GM23338 (cell line): ENCODE results near the gene PRSS36. TPM values are rescaled to one million over a fixed set of nuclear protein-coding genes. Genes with fewer than 3 reads are reported as not detected.

ENCODE experiments used
- ATAC-seq: fragments of 200-7000 bp; cut with Tn5 transposase; 3 replicates; pipeline ENCODE4 v1.9.1; 2020
- DNase-seq: peaks from one replicate; pipeline ENCODE4 v3.0.0-alpha.2; 2015; ENCODE audit warnings: low spot score
- H2AFZ ChIP-seq: fragments of 200-600 bp; sonication (generic); 2 replicates; pipeline ENCODE4 v1.8.0; 2016; ENCODE audit warnings: antibody characterized with exemption, mild to moderate bottlenecking, moderate library complexity
- H3F3A ChIP-seq: fragments of 200-600 bp; sonication (generic); replicated peaks from 2 replicates; pipeline ENCODE4 v1.8.0; 2017; ENCODE audit warnings: antibody characterized with exemption, mixed run types, low read depth
- H3K27ac ChIP-seq: fragments of 200-600 bp; sonication (generic); 2 replicates; pipeline ENCODE4 v1.6.1; 2016; ENCODE audit warnings: low read depth
- H3K27me3 ChIP-seq: fragments of 200-600 bp; sonication (generic); 2 replicates; pipeline ENCODE4 v1.8.0; 2016; ENCODE audit warnings: mild to moderate bottlenecking, mixed run types, moderate library complexity; ENCODE audit not compliant: insufficient read depth
- H3K36me3 ChIP-seq: fragments of 200-600 bp; sonication (generic); 2 replicates; pipeline ENCODE4 v1.8.0; 2016; ENCODE audit warnings: mild to moderate bottlenecking; ENCODE audit not compliant: insufficient read depth
- H3K4me1 ChIP-seq: fragments of 200-600 bp; sonication (generic); 2 replicates; pipeline ENCODE4 v1.8.0; 2016; ENCODE audit warnings: mild to moderate bottlenecking, moderate library complexity; ENCODE audit not compliant: insufficient read depth
- H3K4me2 ChIP-seq: fragments of 200-600 bp; sonication (generic); 2 replicates; pipeline ENCODE4 v1.7.1; 2017; ENCODE audit warnings: mixed run types
- H3K4me3 ChIP-seq: fragments of 200-600 bp; sonication (generic); 2 replicates; pipeline ENCODE4 v1.6.1; 2016; ENCODE audit warnings: mixed run types
- H3K79me2 ChIP-seq: fragments of 200-600 bp; sonication (generic); replicated peaks from 2 replicates; pipeline ENCODE4 v1.8.0; 2017; ENCODE audit warnings: mild to moderate bottlenecking; ENCODE audit not compliant: insufficient read depth
- H3K9me2 ChIP-seq: fragments of 200-600 bp; sonication (generic); 2 replicates; pipeline ENCODE4 v1.8.0; 2017; ENCODE audit not compliant: insufficient read depth
- H4K20me1 ChIP-seq: fragments of 200-600 bp; sonication (generic); replicated peaks from 2 replicates; pipeline ENCODE4 v1.8.0; 2017; ENCODE audit warnings: mild to moderate bottlenecking; ENCODE audit not compliant: insufficient read depth
- H3K27ac Mint-ChIP-seq: 2 replicates; pipeline ENCODE4 v1.8.0; 2020; ENCODE audit warnings: inconsistent platforms, mild to moderate bottlenecking, moderate library complexity, mixed read lengths
- H3K27me3 Mint-ChIP-seq: 3 replicates; pipeline ENCODE4 v1.8.0; 2022; ENCODE audit warnings: low read depth, mild to moderate bottlenecking, moderate library complexity, mixed read lengths, inconsistent platforms; ENCODE audit not compliant: insufficient read depth, poor library complexity
- H3K36me3 Mint-ChIP-seq: 3 replicates; pipeline ENCODE4 v1.8.0; 2021; ENCODE audit warnings: low read depth, mild to moderate bottlenecking, inconsistent platforms, moderate library complexity, mixed read lengths
- H3K4me1 Mint-ChIP-seq: 3 replicates; pipeline ENCODE4 v1.8.0; 2020; ENCODE audit warnings: mild to moderate bottlenecking, inconsistent platforms, mixed read lengths
- H3K4me3 Mint-ChIP-seq: 3 replicates; pipeline ENCODE4 v1.8.0; 2021; ENCODE audit warnings: moderate library complexity, mild to moderate bottlenecking, inconsistent platforms, mixed read lengths
- H3K9me3 Mint-ChIP-seq: 3 replicates; pipeline ENCODE4 v1.8.0; 2020; ENCODE audit warnings: moderate library complexity, mild to moderate bottlenecking, inconsistent platforms, mixed read lengths
- CREB1 ChIP-seq: fragments of 250-450 bp; sonication (Bioruptor Pico); IDR thresholded peaks from 2 replicates; pipeline ENCODE4 v1.5.0; 2020; ENCODE audit warnings: low read depth, mild to moderate bottlenecking, moderate library complexity
- CTCF ChIP-seq, 2 experiments: fragments of 200-600 bp in 1 of 2; sonication (generic) in 1 of 2; conservative IDR thresholded peaks; 2 replicates each; pipeline versions ENCODE4 v1.5.1 to v1.6.1; 2016 to 2017; ENCODE audit warnings: antibody characterized with exemption in 2 of 2, low read depth in 2 of 2, mild to moderate bottlenecking in 2 of 2, moderate library complexity in 1 of 2
- EZH2 ChIP-seq: fragments of 200-600 bp; sonication (generic); IDR thresholded peaks from one replicate; pipeline ENCODE4 v1.8.0; 2017; ENCODE audit warnings: antibody characterized with exemption, mild to moderate bottlenecking, low read depth; ENCODE audit not compliant: unreplicated experiment
- EZH2phosphoT487 ChIP-seq: fragments of 200-600 bp; sonication (generic); IDR thresholded peaks from one replicate; pipeline ENCODE4 v1.8.1; 2018; ENCODE audit warnings: antibody characterized with exemption; ENCODE audit not compliant: unreplicated experiment
- JUNB ChIP-seq: IDR thresholded peaks from one replicate; pipeline ENCODE4 v1.6.1; 2016; ENCODE audit warnings: antibody characterized with exemption; ENCODE audit not compliant: unreplicated experiment
- NANOG ChIP-seq: IDR thresholded peaks from 2 replicates; pipeline ENCODE4 v1.6.1; 2016; ENCODE audit warnings: antibody characterized with exemption, borderline replicate concordance
- POLR2AphosphoS5 ChIP-seq: IDR thresholded peaks from 2 replicates; pipeline ENCODE4 v1.6.1; 2016; ENCODE audit warnings: antibody characterized with exemption, low read depth
- STAT1 ChIP-seq: IDR thresholded peaks from one replicate; pipeline ENCODE4 v1.6.1; 2016; ENCODE audit warnings: antibody characterized with exemption; ENCODE audit not compliant: unreplicated experiment
- ZNF114 ChIP-seq: fragments of 250-450 bp; sonication (Bioruptor Pico); IDR thresholded peaks from 2 replicates; pipeline ENCODE4 v1.5.0; 2020; ENCODE audit warnings: mild to moderate bottlenecking, moderate library complexity
- ZNF331 ChIP-seq: fragments of 250-450 bp; sonication (Bioruptor Pico); IDR thresholded peaks from 2 replicates; pipeline ENCODE4 v1.5.0; 2020; ENCODE audit warnings: low read depth, mild to moderate bottlenecking, moderate library complexity
- polyA plus RNA-seq: library from polyadenylated mRNA; unstranded; fragments of >200 nt; fragmentation: Nextera tagmentation; extraction: Ambion mirVana; gene quantifications from 2 replicates; pipeline ENCODE4 v1.2.1, GENCODE V29; 2016
- total RNA-seq: library from RNA; depleted of rRNA; stranded (reverse); fragments of >200 nt; shearing (Covaris generic); gene quantifications from 2 replicates; pipeline ENCODE4 v1.2.3, GENCODE V29; 2014
- TF ChIP-seq, protein P1 (sequence below): IDR thresholded peaks from 2 replicates; pipeline ENCODE4 v1.6.1; 2016; ENCODE audit warnings: antibody characterized with exemption
- TF ChIP-seq, protein P2 (sequence below): IDR thresholded peaks from one replicate; pipeline ENCODE4 v1.6.1; 2018; ENCODE audit warnings: antibody characterized with exemption; ENCODE audit not compliant: unreplicated experiment
- TF ChIP-seq, protein P3 (sequence below): fragments of 250-450 bp; sonication (Bioruptor Pico); IDR thresholded peaks from 2 replicates; pipeline ENCODE4 v1.5.0; 2020; ENCODE audit warnings: mild to moderate bottlenecking, moderate library complexity

PRSS36 gene
- total and polyA plus RNA-seq, 2 experiments from 2014 or later, result 0.91 to 1.4 TPM

- Mint-ChIP-seq H3K27me3 (peaks cover 18% of the 10 kb centered on the region), H3K27ac (no peak overlapping the region), H3K4me1 (peaks cover 9% of the 10 kb centered on the region; the same call in 1 of the 3 replicates), H3K4me3 (peak overlapping the region; percentile 77), H3K36me3 (peaks cover 23% of the 10 kb centered on the region), H3K9me3 (peaks cover 4% of the 10 kb centered on the region)
- peak overlapping the region; percentile 87 for H3K4me3 ChIP-seq
- no peak overlapping the region for H3K27ac ChIP-seq
- H3K4me2 ChIP-seq, result peak overlapping the region; percentile 87
- H3F3A ChIP-seq, result peaks cover 14% of the 10 kb centered on the region; the same call in 1 of the 2 replicates
- H2AFZ ChIP-seq, result no peak overlapping the region
- H4K20me1 ChIP-seq, result peaks cover 7% of the 10 kb centered on the region
- TF ChIP-seq, protein P1, sequence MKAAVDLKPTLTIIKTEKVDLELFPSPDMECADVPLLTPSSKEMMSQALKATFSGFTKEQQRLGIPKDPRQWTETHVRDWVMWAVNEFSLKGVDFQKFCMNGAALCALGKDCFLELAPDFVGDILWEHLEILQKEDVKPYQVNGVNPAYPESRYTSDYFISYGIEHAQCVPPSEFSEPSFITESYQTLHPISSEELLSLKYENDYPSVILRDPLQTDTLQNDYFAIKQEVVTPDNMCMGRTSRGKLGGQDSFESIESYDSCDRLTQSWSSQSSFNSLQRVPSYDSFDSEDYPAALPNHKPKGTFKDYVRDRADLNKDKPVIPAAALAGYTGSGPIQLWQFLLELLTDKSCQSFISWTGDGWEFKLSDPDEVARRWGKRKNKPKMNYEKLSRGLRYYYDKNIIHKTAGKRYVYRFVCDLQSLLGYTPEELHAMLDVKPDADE, result no peak
- TF ChIP-seq EZH2, result no peak
- TF ChIP-seq, protein P2, sequence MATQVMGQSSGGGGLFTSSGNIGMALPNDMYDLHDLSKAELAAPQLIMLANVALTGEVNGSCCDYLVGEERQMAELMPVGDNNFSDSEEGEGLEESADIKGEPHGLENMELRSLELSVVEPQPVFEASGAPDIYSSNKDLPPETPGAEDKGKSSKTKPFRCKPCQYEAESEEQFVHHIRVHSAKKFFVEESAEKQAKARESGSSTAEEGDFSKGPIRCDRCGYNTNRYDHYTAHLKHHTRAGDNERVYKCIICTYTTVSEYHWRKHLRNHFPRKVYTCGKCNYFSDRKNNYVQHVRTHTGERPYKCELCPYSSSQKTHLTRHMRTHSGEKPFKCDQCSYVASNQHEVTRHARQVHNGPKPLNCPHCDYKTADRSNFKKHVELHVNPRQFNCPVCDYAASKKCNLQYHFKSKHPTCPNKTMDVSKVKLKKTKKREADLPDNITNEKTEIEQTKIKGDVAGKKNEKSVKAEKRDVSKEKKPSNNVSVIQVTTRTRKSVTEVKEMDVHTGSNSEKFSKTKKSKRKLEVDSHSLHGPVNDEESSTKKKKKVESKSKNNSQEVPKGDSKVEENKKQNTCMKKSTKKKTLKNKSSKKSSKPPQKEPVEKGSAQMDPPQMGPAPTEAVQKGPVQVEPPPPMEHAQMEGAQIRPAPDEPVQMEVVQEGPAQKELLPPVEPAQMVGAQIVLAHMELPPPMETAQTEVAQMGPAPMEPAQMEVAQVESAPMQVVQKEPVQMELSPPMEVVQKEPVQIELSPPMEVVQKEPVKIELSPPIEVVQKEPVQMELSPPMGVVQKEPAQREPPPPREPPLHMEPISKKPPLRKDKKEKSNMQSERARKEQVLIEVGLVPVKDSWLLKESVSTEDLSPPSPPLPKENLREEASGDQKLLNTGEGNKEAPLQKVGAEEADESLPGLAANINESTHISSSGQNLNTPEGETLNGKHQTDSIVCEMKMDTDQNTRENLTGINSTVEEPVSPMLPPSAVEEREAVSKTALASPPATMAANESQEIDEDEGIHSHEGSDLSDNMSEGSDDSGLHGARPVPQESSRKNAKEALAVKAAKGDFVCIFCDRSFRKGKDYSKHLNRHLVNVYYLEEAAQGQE, result no peak
- TF ChIP-seq ZNF331 (CRISPR knock-in tag), result no peak
- no peak for TF ChIP-seq EZH2phosphoT487
- no peak for TF ChIP-seq POLR2AphosphoS5
- no peak for TF ChIP-seq NANOG
- TF ChIP-seq CTCF (conservative IDR thresholded peaks at IDR 0.05; ENCODE audit: low read depth in 2 of 2), result no peak
- TF ChIP-seq, protein P3, sequence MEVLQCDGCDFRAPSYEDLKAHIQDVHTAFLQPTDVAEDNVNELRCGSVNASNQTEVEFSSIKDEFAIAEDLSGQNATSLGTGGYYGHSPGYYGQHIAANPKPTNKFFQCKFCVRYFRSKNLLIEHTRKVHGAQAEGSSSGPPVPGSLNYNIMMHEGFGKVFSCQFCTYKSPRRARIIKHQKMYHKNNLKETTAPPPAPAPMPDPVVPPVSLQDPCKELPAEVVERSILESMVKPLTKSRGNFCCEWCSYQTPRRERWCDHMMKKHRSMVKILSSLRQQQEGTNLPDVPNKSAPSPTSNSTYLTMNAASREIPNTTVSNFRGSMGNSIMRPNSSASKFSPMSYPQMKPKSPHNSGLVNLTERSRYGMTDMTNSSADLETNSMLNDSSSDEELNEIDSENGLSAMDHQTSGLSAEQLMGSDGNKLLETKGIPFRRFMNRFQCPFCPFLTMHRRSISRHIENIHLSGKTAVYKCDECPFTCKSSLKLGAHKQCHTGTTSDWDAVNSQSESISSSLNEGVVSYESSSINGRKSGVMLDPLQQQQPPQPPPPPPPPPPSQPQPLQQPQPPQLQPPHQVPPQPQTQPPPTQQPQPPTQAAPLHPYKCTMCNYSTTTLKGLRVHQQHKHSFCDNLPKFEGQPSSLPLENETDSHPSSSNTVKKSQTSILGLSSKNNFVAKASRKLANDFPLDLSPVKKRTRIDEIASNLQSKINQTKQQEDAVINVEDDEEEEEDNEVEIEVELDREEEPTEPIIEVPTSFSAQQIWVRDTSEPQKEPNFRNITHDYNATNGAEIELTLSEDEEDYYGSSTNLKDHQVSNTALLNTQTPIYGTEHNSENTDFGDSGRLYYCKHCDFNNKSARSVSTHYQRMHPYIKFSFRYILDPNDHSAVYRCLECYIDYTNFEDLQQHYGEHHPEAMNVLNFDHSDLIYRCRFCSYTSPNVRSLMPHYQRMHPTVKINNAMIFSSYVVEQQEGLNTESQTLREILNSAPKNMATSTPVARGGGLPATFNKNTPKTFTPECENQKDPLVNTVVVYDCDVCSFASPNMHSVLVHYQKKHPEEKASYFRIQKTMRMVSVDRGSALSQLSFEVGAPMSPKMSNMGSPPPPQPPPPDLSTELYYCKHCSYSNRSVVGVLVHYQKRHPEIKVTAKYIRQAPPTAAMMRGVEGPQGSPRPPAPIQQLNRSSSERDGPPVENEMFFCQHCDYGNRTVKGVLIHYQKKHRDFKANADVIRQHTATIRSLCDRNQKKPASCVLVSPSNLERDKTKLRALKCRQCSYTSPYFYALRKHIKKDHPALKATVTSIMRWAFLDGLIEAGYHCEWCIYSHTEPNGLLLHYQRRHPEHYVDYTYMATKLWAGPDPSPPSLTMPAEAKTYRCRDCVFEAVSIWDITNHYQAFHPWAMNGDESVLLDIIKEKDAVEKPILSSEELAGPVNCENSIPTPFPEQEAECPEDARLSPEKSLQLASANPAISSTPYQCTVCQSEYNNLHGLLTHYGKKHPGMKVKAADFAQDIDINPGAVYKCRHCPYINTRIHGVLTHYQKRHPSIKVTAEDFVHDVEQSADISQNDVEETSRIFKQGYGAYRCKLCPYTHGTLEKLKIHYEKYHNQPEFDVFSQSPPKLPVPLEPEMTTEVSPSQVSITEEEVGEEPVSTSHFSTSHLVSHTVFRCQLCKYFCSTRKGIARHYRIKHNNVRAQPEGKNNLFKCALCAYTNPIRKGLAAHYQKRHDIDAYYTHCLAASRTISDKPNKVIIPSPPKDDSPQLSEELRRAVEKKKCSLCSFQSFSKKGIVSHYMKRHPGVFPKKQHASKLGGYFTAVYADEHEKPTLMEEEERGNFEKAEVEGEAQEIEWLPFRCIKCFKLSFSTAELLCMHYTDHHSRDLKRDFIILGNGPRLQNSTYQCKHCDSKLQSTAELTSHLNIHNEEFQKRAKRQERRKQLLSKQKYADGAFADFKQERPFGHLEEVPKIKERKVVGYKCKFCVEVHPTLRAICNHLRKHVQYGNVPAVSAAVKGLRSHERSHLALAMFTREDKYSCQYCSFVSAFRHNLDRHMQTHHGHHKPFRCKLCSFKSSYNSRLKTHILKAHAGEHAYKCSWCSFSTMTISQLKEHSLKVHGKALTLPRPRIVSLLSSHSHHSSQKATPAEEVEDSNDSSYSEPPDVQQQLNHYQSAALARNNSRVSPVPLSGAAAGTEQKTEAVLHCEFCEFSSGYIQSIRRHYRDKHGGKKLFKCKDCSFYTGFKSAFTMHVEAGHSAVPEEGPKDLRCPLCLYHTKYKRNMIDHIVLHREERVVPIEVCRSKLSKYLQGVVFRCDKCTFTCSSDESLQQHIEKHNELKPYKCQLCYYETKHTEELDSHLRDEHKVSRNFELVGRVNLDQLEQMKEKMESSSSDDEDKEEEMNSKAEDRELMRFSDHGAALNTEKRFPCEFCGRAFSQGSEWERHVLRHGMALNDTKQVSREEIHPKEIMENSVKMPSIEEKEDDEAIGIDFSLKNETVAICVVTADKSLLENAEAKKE, result no peak
- no peak for TF ChIP-seq CREB1
- TF ChIP-seq ZNF114 (CRISPR knock-in tag), result no peak
- TF ChIP-seq STAT1, result no peak
- no peak for TF ChIP-seq JUNB
- H3K79me2 ChIP-seq, result no peaks in the 10 kb centered on the region
- H3K36me3 ChIP-seq, result no peaks in the 10 kb centered on the region
- no peak for DNase-seq
- H3K4me1 ChIP-seq, result peaks cover 6% of the 10 kb centered on the region; the same call in 1 of the 2 replicates
- H3K9me2 ChIP-seq, result no peaks in the 10 kb centered on the region
- no peaks in the 10 kb centered on the region for H3K27me3 ChIP-seq
- ATAC-seq, result no peak
Measured at GRCh38 chr16:31109622-31110021, 40.2 kb downstream of the PRSS36 start.
